WTC11 (cell line): ENCODE measurements around the gene CACNA1H.

ENCODE experiments used
- CBFB ChIP-seq: sonication (generic); formaldehyde crosslinking; IDR thresholded peaks from 2 replicates; pipeline ENCODE4 v1.8.1; 2022; ENCODE audit warnings: mild to moderate bottlenecking, low read depth, missing genetic modification reagents
- ETV6 ChIP-seq: sonication (generic); formaldehyde crosslinking; IDR thresholded peaks from 2 replicates; pipeline ENCODE4 v1.8.1; 2022; ENCODE audit warnings: mild to moderate bottlenecking, missing genetic modification reagents
- MYBL2 ChIP-seq: sonication (generic); formaldehyde crosslinking; IDR thresholded peaks from 2 replicates; pipeline ENCODE4 v1.8.1; 2023; ENCODE audit warnings: mild to moderate bottlenecking, moderate library complexity, missing genetic modification reagents
- SP1 ChIP-seq: sonication (generic); formaldehyde crosslinking; conservative IDR thresholded peaks from 2 replicates; pipeline ENCODE4 v1.8.1; 2022; ENCODE audit warnings: missing genetic modification reagents
- TP53 ChIP-seq: sonication (generic); formaldehyde crosslinking; IDR thresholded peaks from 2 replicates; pipeline ENCODE4 v1.8.1; 2023; ENCODE audit warnings: mild to moderate bottlenecking, missing genetic modification reagents
- ZNF263 ChIP-seq: sonication (generic); formaldehyde crosslinking; IDR thresholded peaks from 2 replicates; pipeline ENCODE4 v1.8.1; 2022; ENCODE audit warnings: low read depth, mild to moderate bottlenecking, moderate library complexity, missing genetic modification reagents
- ZNF416 ChIP-seq: fragments of 250-450 bp; sonication (Bioruptor Pico); IDR thresholded peaks from 2 replicates; pipeline ENCODE4 v1.9.0; 2021; ENCODE audit warnings: mild to moderate bottlenecking, inconsistent platforms
- TF ChIP-seq, protein P1 (sequence below): fragments of 200-600 bp; IDR thresholded peaks from 2 replicates; pipeline ENCODE4 v1.8.0; 2022; ENCODE audit warnings: antibody characterized with exemption
- TF ChIP-seq, protein P2 (sequence below): sonication (generic); formaldehyde crosslinking; IDR thresholded peaks from 2 replicates; pipeline ENCODE4 v1.8.1; 2023; ENCODE audit warnings: mild to moderate bottlenecking, missing genetic modification reagents
- TF ChIP-seq, protein P3 (sequence below): sonication (generic); formaldehyde crosslinking; IDR thresholded peaks from 2 replicates; pipeline ENCODE4 v1.8.1; 2022; ENCODE audit warnings: low read depth, missing genetic modification reagents, borderline replicate concordance
- TF ChIP-seq, protein P4 (sequence below): sonication (generic); formaldehyde crosslinking; IDR thresholded peaks from 2 replicates; pipeline ENCODE4 v1.8.1; 2023; ENCODE audit warnings: mild to moderate bottlenecking, moderate library complexity, missing genetic modification reagents
- TF ChIP-seq, protein P5 (sequence below): sonication (generic); formaldehyde crosslinking; IDR thresholded peaks from 2 replicates; pipeline ENCODE4 v1.8.1; 2022; ENCODE audit warnings: mild to moderate bottlenecking, missing genetic modification reagents, moderate library complexity, borderline replicate concordance

DNA sequence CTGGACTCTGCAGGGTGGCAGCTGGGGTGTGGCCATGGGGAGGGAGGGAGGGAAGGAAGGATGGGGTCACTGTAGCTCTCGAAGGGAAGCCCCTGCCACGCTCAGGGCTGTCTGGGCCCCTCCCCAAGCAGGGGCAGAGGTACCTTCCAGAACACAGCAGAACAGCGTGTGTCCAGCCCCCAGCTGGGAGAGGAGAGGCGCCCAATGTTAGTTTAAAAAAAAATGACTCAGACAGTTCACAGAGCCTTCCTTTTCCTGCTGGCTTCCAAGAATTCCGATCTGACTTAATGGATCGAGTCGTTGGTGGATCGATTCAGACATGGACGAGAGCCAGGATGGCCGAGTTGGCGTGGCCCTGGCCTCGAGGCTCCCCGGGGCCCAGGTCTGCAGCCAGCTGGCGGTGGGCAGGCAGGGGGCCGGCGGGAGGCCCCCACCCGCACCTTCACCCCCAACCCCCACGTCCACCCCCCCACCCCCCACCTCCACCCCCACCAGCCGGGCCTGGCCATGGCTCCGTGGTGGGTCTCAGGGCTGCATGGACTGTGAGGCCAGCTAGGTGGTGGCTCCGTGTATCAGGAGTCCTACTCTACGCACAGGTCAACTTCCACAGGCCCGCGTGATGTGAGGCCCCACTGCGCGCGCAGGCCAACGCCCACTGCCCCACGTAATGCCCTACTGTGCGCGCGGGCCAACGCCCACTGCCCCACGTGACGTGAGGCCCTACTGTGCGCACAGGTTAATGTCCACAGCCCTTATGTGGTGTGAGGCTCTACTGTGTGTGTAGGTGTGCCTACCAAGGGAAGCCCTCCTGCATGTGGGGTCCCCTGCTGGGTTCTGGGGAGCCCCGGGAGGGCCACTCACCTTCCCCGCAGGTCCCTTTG lies 21.8 kb downstream of the CACNA1H start:
- TF ChIP-seq, protein P1, sequence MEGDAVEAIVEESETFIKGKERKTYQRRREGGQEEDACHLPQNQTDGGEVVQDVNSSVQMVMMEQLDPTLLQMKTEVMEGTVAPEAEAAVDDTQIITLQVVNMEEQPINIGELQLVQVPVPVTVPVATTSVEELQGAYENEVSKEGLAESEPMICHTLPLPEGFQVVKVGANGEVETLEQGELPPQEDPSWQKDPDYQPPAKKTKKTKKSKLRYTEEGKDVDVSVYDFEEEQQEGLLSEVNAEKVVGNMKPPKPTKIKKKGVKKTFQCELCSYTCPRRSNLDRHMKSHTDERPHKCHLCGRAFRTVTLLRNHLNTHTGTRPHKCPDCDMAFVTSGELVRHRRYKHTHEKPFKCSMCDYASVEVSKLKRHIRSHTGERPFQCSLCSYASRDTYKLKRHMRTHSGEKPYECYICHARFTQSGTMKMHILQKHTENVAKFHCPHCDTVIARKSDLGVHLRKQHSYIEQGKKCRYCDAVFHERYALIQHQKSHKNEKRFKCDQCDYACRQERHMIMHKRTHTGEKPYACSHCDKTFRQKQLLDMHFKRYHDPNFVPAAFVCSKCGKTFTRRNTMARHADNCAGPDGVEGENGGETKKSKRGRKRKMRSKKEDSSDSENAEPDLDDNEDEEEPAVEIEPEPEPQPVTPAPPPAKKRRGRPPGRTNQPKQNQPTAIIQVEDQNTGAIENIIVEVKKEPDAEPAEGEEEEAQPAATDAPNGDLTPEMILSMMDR: no peak
- TF ChIP-seq, protein P2, sequence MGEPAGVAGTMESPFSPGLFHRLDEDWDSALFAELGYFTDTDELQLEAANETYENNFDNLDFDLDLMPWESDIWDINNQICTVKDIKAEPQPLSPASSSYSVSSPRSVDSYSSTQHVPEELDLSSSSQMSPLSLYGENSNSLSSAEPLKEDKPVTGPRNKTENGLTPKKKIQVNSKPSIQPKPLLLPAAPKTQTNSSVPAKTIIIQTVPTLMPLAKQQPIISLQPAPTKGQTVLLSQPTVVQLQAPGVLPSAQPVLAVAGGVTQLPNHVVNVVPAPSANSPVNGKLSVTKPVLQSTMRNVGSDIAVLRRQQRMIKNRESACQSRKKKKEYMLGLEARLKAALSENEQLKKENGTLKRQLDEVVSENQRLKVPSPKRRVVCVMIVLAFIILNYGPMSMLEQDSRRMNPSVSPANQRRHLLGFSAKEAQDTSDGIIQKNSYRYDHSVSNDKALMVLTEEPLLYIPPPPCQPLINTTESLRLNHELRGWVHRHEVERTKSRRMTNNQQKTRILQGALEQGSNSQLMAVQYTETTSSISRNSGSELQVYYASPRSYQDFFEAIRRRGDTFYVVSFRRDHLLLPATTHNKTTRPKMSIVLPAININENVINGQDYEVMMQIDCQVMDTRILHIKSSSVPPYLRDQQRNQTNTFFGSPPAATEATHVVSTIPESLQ (CRISPR knock-in tag): no peak
- TF ChIP-seq ZNF263 (CRISPR knock-in tag) (no peak), SP1 (CRISPR knock-in tag) (no peak), ZNF416 (CRISPR knock-in tag) (no peak), MYBL2 (CRISPR knock-in tag) (no peak), TP53 (CRISPR knock-in tag) (no peak), CBFB (CRISPR knock-in tag) (no peak), ETV6 (CRISPR knock-in tag) (no peak)
- TF ChIP-seq, protein P3, sequence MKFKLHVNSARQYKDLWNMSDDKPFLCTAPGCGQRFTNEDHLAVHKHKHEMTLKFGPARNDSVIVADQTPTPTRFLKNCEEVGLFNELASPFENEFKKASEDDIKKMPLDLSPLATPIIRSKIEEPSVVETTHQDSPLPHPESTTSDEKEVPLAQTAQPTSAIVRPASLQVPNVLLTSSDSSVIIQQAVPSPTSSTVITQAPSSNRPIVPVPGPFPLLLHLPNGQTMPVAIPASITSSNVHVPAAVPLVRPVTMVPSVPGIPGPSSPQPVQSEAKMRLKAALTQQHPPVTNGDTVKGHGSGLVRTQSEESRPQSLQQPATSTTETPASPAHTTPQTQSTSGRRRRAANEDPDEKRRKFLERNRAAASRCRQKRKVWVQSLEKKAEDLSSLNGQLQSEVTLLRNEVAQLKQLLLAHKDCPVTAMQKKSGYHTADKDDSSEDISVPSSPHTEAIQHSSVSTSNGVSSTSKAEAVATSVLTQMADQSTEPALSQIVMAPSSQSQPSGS (CRISPR knock-in tag): no peak
- TF ChIP-seq, protein P4, sequence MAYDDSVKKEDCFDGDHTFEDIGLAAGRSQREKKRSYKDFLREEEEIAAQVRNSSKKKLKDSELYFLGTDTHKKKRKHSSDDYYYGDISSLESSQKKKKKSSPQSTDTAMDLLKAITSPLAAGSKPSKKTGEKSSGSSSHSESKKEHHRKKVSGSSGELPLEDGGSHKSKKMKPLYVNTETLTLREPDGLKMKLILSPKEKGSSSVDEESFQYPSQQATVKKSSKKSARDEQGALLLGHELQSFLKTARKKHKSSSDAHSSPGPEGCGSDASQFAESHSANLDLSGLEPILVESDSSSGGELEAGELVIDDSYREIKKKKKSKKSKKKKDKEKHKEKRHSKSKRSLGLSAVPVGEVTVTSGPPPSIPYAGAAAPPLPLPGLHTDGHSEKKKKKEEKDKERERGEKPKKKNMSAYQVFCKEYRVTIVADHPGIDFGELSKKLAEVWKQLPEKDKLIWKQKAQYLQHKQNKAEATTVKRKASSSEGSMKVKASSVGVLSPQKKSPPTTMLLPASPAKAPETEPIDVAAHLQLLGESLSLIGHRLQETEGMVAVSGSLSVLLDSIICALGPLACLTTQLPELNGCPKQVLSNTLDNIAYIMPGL (CRISPR knock-in tag): no peak
- TF ChIP-seq, protein P5, sequence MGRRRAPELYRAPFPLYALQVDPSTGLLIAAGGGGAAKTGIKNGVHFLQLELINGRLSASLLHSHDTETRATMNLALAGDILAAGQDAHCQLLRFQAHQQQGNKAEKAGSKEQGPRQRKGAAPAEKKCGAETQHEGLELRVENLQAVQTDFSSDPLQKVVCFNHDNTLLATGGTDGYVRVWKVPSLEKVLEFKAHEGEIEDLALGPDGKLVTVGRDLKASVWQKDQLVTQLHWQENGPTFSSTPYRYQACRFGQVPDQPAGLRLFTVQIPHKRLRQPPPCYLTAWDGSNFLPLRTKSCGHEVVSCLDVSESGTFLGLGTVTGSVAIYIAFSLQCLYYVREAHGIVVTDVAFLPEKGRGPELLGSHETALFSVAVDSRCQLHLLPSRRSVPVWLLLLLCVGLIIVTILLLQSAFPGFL (CRISPR knock-in tag): no peak
